HG03097 (cell line): ENCODE data around the gene NSMF.

Experiments
- ATAC-seq: cut with Tn5 transposase; IDR thresholded peaks from one replicate; pipeline ENCODE4 v1.9.1; 2021; ENCODE audit not compliant: unreplicated experiment, low FRiP score

Gene NSMF, protein sequence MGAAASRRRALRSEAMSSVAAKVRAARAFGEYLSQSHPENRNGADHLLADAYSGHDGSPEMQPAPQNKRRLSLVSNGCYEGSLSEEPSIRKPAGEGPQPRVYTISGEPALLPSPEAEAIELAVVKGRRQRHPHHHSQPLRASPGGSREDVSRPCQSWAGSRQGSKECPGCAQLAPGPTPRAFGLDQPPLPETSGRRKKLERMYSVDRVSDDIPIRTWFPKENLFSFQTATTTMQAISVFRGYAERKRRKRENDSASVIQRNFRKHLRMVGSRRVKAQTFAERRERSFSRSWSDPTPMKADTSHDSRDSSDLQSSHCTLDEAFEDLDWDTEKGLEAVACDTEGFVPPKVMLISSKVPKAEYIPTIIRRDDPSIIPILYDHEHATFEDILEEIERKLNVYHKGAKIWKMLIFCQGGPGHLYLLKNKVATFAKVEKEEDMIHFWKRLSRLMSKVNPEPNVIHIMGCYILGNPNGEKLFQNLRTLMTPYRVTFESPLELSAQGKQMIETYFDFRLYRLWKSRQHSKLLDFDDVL

DNA sequence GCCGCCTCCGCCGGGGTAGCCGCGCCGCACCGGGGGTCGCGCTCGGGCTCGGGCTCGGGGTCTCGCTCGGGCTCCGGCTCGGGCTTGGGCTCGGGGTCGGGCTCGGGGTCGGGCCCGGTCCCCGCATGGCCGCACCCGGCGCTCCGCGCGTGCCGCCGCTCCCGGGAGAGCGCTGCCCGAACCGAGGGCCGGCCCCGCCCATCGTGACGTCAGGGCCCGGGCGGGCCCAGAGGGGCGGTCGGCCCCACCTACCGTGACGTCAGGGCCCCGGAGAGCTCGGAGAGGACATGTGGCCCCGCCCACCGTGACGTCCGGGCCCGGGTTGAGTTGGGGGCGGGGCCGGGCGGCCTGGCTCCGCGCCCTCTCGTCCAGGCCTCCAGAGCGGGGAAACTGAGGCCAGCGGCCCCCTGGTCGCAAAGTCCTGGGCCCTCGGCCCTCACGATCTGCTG, at the start of gene NSMF:
TSS of gene NSMF (minus strand) at position 183 of the 449 bp plus-strand sequence. CDS start 232 bp downstream, outside the sequence.
- ATAC-seq = peak; percentile 54

- no peak for ATAC-seq
Observed at GRCh38 chr9:137506702-137507171, 47.6 kb upstream of the NSMF start.

- no peak for ATAC-seq
Observed at GRCh38 chr9:137506274-137506673, 47.1 kb upstream of the NSMF start.

- ATAC-seq = no peak
Observed at GRCh38 chr9:137505421-137506140, 46.4 kb upstream of the NSMF start.

DNA sequence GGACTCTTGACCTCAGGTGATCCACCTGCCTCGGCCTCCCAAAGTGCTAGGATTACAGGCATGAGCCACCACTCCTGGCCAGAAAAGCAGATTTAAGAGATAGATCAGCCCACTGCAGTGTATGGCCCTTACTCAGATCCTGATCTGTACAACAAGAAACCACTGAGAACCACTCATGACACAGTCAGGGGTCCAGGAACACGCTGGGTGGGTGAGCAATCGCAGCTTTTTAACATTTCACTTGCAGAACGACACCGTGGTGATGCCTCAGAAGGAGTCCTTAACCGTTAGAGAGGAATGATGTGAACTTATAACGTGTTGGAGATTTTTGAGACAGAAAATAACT, 45.3 kb upstream of the NSMF start:
- ATAC-seq = no peak

GRCh38 chr9:137502008-137502911, 43.1 kb upstream of the NSMF start:
- no peak for ATAC-seq

- ATAC-seq = no peak
Observed at GRCh38 chr9:137501457-137501856, 42.3 kb upstream of the NSMF start.

GRCh38 chr9:137500666-137501397, 41.7 kb upstream of the NSMF start:
- no peak for ATAC-seq

- ATAC-seq = no peak
Observed at GRCh38 chr9:137499858-137500661, 40.9 kb upstream of the NSMF start.

DNA sequence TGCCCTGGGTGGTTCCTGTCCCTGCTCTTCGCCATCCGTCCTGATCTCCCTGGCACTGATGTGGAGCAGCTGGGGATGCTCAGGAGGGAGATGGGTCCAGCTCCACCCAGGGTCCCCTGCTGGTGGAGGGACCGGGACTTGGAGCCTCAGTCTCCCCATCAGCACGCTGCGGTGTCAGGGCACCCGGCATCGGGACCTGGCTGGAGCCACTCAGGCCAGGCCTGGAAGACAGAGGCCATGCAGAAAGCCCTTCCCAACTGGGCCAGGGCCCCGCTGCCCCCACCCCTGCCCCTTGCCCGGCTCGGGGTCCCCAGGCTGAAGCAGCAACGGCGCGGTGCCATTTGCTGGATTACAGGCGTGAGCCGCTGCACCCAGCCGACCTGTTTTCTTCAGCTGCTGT, 40.3 kb upstream of the NSMF start:
- ATAC-seq = no peak

DNA sequence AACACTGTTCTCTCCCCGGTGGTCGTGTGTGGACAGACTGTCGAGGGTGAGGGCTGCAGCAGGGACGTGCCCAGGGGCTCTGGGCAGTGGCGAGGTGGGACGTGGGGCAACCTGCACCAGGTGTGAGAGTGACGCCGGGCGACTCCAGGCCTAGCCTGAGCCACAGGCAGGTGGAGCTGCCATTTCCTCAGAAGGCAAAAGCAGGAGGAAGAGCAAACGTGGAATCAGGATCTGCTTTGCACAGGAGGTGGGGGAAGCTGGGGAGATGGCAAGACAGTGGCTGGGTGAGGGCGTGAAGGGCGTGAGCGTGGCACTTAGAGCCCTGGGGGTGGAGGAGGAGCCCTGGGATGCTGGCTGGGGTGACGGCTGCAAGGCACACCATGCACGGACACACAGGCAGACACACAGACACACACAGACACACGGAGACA, 39.6 kb upstream of the NSMF start:
- ATAC-seq = no peak

DNA sequence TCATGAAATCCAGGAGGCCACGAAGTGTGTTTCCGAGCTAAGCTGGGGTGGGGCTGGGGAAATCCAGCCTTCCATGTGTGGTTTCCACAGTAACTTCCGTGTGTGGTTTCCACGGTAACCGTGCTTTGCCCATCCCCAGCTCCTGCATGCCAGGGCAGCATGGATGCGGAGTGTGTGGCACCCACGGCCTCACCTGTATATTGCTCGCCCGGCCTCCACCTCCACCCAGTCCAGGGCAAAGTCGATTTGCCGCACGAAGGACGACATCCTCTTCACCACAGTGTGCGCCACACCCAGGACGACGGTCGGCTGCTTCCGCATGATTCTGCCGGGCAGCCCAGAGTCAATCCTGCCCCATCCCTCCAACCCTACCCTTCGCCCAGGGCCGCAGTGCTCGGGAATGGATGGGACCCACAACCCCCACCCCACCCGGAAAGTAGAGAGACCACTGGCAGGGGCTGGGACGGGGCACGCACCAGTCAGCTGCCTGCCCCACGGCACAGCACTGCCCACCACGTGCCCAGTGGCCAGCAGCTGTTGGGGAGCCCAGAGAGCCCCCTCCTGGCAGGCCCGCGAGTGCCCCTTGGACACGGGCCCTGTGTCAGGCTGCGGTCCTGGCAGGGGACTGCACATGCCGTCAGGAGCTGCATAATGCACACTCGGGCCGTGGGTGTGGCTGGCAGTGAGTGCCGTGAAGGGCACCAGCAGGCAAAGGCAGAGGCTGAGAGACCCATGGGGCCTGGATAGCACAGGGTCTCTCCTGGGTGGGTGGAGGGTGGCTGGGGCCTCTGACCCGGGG, 39.0 kb upstream of the NSMF start:
- ATAC-seq = no peak

- ATAC-seq = no peak
Observed at GRCh38 chr9:137496601-137497375, 37.7 kb upstream of the NSMF start.

DNA sequence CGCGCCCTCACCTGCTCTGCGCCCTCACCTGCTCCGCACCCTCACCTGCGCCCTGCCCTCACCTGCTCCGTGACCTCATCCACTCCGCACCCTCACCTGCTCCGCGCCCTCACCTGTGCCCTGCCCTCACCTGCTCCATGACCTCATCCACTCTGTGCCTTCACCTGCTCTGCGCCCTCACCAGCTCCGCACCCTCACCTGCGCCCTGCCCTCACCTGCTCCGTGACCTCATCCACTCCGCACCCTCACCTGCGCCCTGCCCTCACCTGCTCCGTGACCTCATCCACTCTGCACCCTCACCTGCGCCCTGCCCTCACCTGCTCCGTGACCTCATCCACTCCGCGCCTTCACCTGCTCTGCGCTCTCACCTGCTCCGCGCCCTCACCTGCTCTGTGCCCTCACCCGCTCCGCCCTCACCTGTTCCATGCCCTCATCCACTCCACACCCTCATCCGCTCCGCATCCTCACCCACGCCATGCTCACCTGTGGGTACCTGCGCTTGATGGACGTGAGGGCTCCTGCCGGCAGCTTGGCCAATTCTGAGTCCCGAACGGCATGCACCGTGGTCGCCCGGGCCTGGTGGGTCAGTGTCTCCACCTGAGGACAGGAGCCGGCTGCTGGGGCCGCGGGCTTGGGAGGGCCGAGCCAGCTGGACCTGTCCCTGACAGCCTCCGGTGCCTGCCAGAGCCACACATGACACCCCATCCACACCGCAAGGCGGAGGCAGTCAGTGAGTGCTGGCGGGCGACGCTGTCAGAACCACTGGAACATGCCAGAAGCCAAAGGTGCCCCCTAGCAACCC, 35.6 kb upstream of the NSMF start:
- ATAC-seq = no peak

DNA sequence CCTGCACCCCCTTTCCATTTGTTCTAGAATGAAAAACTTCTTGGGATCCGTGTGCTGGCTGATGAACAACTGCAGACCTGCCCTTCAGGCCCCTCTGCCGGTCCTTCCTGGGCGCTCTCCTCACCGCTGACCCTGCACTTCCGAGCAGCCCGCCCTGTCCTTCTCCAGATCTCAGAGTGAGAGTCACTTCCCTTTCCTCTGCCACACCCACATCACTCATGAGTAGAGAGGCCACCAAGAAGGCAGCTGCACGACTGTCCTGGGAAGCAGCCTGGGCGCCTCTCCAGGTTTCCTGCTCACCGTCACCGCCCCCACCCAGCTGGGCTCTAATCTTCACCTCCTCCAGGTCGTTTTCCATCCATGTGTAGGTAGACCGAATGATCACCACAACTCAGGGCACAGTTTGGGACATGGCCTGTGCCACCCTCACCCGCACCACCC, 35.0 kb upstream of the NSMF start:
- ATAC-seq = no peak

DNA sequence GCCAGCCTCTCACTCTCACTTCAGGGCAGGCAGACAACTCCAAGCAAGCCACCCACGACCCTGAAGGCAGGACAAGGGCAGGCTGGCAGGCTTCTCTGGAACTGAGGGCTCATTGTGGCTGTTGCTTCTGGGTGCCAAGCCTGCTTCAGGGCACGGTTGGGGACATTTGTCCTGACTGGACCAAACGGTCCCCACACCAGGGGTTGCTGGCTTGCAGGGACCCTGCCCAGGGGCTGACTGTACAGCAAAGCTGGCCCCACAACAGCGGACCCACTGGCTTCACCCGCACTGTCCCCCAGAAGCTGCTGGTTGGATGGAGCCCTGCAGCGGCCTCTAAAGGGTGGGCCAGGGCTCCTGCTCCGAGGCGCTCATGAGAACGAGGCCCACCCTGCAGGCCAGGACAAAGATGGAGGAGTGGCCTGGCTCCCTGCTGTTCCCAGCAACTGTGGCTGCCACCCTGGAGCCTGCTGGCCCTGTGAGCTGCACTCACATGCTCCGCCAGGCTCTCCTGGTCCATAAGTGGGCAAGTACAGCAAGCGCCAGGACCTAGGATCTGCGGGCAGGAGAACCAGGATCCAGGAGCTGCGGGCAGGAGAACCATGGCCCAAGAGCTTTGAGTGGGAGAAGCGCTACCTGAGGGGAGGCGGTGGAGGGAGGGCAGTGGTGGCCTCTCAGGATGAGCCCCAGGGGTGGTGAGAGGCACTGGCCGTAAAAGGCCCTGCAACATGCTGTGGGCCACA, 34.4 kb upstream of the NSMF start:
- no peak for ATAC-seq
